ENCODE measurements around the gene S100A3.
"Not testable (repeated sequence)": the region's sequence is repeated elsewhere in the genome, so short reads cannot be mapped to it uniquely, and the experiment has no call there.

S100A3 gene

GRCh38 chr1:153534226-153534924 is 14.7 kb downstream of the S100A3 start:
- no peak for DNase-seq

- DNase-seq = no peak
Measured at GRCh38 chr1:153533689-153534201, 15.3 kb downstream of the S100A3 start.

GRCh38 chr1:153532769-153533599 is 16.1 kb downstream of the S100A3 start:
- DNase-seq = peak; percentile 73

GRCh38 chr1:153532181-153532580 is 16.9 kb downstream of the S100A3 start:
- DNase-seq = no peak

- no peak for DNase-seq
Measured at GRCh38 chr1:153531638-153532037, 17.4 kb downstream of the S100A3 start.

GRCh38 chr1:153527683-153528040 is 21.4 kb downstream of the S100A3 start:
- no peak for DNase-seq

- no peak for DNase-seq
Measured at GRCh38 chr1:153527023-153527682, 21.9 kb downstream of the S100A3 start.

- DNase-seq = no peak
Measured at GRCh38 chr1:153526132-153526543, 22.9 kb downstream of the S100A3 start.

GRCh38 chr1:153525088-153525728 is 23.9 kb downstream of the S100A3 start:
- DNase-seq = no peak

- not testable (repeated sequence) for DNase-seq
Measured at GRCh38 chr1:153522353-153523048, 26.6 kb downstream of the S100A3 start.

- DNase-seq = not testable (repeated sequence)
Measured at GRCh38 chr1:153521808-153522207, 27.2 kb downstream of the S100A3 start.

GRCh38 chr1:153520818-153521476 is 28.1 kb downstream of the S100A3 start:
- no peak for DNase-seq

- not testable (repeated sequence) for DNase-seq
Measured at GRCh38 chr1:153520137-153520691, 28.8 kb downstream of the S100A3 start.

GRCh38 chr1:153519242-153519641 is 29.8 kb downstream of the S100A3 start:
- DNase-seq = no peak

GRCh38 chr1:153515504-153516394 is 33.3 kb downstream of the S100A3 start:
- no peak for DNase-seq

GRCh38 chr1:153513666-153514065 is 35.4 kb downstream of the S100A3 start:
- no peak for DNase-seq

GRCh38 chr1:153513023-153513422 is 36.0 kb downstream of the S100A3 start:
- DNase-seq = no peak

- DNase-seq = peak; percentile 76
Measured at GRCh38 chr1:153510984-153511410, 38.1 kb downstream of the S100A3 start.

GRCh38 chr1:153509729-153510354 is 39.2 kb downstream of the S100A3 start:
- peak; percentile 66 for DNase-seq

GRCh38 chr1:153509036-153509435 is 40.0 kb downstream of the S100A3 start:
- DNase-seq = no peak

Data from stimulated activated CD4-positive, alpha-beta T cell treated with anti-CD3 and anti-CD28 coated beads, Interleukin-12 subunit alpha, Interleukin-12 subunit beta, amount 100 ng/mL, for 4 hours (primary cell).